Activated CD4-positive, alpha-beta T cell treated with anti-CD3 and anti-CD28 coated beads, Interleukin-2, amount 50 U/mL, for 24 hours (primary cell): Measurements from ENCODE around the gene RGPD8.

Experiments
- DNase-seq, 2 donors: peaks; one replicate each; pipeline ENCODE4 v3.0.0-alpha.2; 2020; ENCODE audit warnings: low read depth in 1 of 2, low spot score in 1 of 2

RGPD8 gene

GRCh38 chr2:112335600-112335999 is 97.8 kb downstream of the RGPD8 start:
- no peak for DNase-seq

DNA sequence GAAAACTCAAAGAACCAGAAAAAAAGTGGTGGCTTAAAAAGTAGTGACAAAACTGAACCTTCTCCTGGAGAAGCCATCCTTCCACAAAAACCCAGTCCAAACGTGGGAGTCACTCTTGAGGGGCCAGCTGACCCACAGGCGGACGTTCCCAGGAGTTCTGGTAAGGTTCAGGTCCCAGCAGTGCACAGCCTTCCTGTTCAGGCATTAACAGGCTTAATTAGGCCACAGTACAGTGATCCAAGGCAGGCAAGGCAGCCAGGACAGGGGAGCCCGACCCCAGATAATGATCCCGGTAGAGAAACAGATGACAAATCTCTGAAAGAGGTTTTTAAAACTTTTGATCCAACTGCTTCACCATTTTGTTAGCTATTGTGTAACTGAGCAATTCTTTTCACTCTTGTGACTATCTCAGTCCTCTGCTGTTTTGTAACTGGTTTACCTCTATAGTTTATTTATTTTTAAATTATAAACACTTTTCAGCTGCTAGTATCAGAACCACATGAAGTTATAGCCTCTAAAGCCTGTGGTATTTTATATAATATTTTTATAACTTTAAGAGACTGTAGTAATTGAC is 101.2 kb downstream of the RGPD8 start:
- DNase-seq = no peak

GRCh38 chr2:112322919-112323318 is 110.5 kb downstream of the RGPD8 start:
- DNase-seq = no peak

GRCh38 chr2:112321375-112322320 is 111.8 kb downstream of the RGPD8 start:
- DNase-seq = no peak
